Body of pancreas (tissue), 4 donors: ENCODE data around the gene NDUFB2. TPM values are rescaled to one million over a fixed set of nuclear protein-coding genes. Genes with fewer than 3 reads are reported as not detected.
A peak's percentile ranks its signal among the peaks of the same experiment; 100 is the strongest.

Experiments
- ATAC-seq: fragments of 150-250 bp; one replicate; pipeline ENCODE4 v1.9.1; 2016
- DNase-seq, 4 donors: peaks; one replicate each; pipeline ENCODE4 v3.0.0-alpha.2; 2019
- H3K27ac ChIP-seq, 4 donors: fragments of 200-600 bp; sonication (generic); 1 replicate in 3 of 4; 2 replicates in 1 of 4; pipeline versions ENCODE4 v1.5.1 to v1.6.1; 2016 to 2019; ENCODE audit warnings: mild to moderate bottlenecking in 1 of 4, mixed read lengths in 1 of 4, moderate library complexity in 1 of 4
- H3K27me3 ChIP-seq, 2 donors: fragments of 200-600 bp; sonication (generic); one replicate each; pipeline ENCODE4 v1.6.0; 2016; ENCODE audit warnings: mild to moderate bottlenecking in 1 of 2
- H3K36me3 ChIP-seq, 2 donors: fragments of 200-600 bp; sonication (generic); replicated peaks in 1 of 2; 2 replicates each; pipeline ENCODE4 v1.5.1; 2016; ENCODE audit warnings: low read depth in 2 of 2; ENCODE audit not compliant: insufficient read depth in 1 of 2
- H3K4me1 ChIP-seq: fragments of 200-600 bp; sonication (generic); one replicate; pipeline ENCODE4 v1.6.0; 2016
- H3K4me3 ChIP-seq, 2 donors: fragments of 200-600 bp; sonication (generic); 1 replicate in 1 of 2; 2 replicates in 1 of 2; pipeline ENCODE4 v1.5.1; 2016 to 2019
- H3K9me3 ChIP-seq, 3 donors: fragments of 200-600 bp; sonication (generic); 1 replicate in 2 of 3; 2 replicates in 1 of 3; pipeline ENCODE4 v1.5.1; 2016
- CTCF ChIP-seq, 7 experiments: fragments of 450-650 bp in 4 of 7; fragments of 200-600 bp in 3 of 7; sonication (generic) in 3 of 7; IDR thresholded peaks; one replicate each; pipeline ENCODE4 v1.5.1; 2016 to 2019; ENCODE audit warnings: antibody characterized with exemption in 7 of 7
- POLR2A ChIP-seq, 3 donors: fragments of 450-650 bp; IDR thresholded peaks; one replicate each; pipeline ENCODE4 v1.6.1; 2016; ENCODE audit warnings: antibody characterized with exemption in 3 of 3, mild to moderate bottlenecking in 2 of 3
- WGBS, 2 donors: methylation state at CpG; one replicate each; pipeline ENCODE4 v1.1.5; 2017; 5-methylcytosine and 5-hydroxymethylcytosine counted together
- intact Hi-C: fragments of 100-400 bp; cut with DNase I; formaldehyde crosslinking; loops from one replicate; pipeline ENCODE4 v1.15.1; 2023
- total RNA-seq, 2 donors: library from RNA; depleted of rRNA; stranded (reverse); fragments of >200 nt; gene quantifications; one replicate each; pipeline ENCODE4 v1.1.0, GENCODE V29; 2016

Gene NDUFB2
- 100 to 1,000 TPM in 1 of 2 donors, 10 to 100 TPM in 1; 61.0 to 140 TPM for total RNA-seq

DNA sequence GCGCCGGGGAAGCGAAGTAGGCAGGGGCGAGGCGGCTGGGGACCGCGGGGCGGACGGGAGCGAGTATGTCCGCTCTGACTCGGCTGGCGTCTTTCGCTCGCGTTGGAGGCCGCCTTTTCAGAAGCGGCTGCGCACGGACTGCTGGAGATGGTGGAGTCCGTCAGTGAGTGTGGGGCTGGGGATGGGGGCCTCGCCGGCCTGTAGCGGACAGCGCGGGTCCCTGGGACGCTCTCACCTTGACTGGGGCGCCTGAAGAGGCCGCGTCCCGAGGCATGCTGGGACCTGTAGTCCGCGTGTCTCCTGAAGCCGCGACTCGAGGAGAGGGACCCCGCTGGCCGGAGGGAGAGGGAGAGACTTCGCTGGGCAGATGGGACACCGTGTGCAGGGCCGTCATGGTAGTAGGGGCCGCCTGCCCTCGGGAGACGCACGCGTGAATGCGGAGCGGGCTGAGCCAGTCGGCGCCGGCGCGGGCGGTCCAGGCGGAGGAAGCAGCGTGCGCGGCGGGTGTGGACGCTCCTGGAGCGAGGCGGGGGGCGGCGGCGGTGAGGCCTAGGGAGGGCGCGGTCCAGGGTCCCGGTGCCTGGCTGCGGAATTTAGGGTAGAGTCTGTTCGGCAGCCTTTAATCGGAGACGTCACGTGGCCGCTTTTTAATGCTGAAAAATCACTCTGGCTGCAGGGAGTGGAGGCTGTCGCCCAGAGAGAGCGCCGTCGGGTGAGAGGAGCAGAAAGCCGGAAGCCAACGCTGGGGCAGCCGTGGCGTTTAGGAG, at the start of gene NDUFB2:
TSS of gene NDUFB2 (plus strand) at position 29 of the 767 bp plus-strand sequence. CDS start at position 66, 37 bp downstream.
- Histone ChIP-seq H3K27me3 (no peaks in the 10 kb centered on the region), H3K36me3 (no peaks in the 10 kb centered on the region), H3K9me3 (no peaks in the 10 kb centered on the region), H3K4me3 (peak within 1 kb of the TSS; percentile 93 to 97), H3K27ac (peak within 1 kb of the TSS; percentile 78 to 94 (median 88)), H3K4me1 (peaks cover 17% of the 10 kb centered on the region)
- DNase-seq (peak; percentile 57 to 82 (median 74)), ATAC-seq (peak; percentile 93)
- intact Hi-C loops: no loop called here
- TF ChIP-seq CTCF (IDR thresholded peaks at IDR 0.05) (peak in 1 of 7 experiments; percentile 0), POLR2A (IDR thresholded peaks at IDR 0.05) (peak; percentile 80 to 93 (median 92))
- 1 to 10% methylated on average over 2 to 66 of the region's 82 CpGs for WGBS, 2 donors

GRCh38 chr7:140646931-140647647, 49.4 kb upstream of the NDUFB2 start:
- no peak overlapping the region for H3K27ac ChIP-seq
- intact Hi-C loops: no loop called here
- WGBS, 2 donors: 23 to 27% methylated on average over 8 of the region's 8 CpGs

GRCh38 chr7:140649556-140650205, 46.8 kb upstream of the NDUFB2 start:
- no peaks in the 10 kb centered on the region for H3K27me3 ChIP-seq
- H3K4me3 ChIP-seq: no peak overlapping the region
- WGBS, 2 donors: 72 to 89% methylated on average over 6 of the region's 6 CpGs
- no peaks in the 10 kb centered on the region for H3K36me3 ChIP-seq
- no peaks in the 10 kb centered on the region for H3K9me3 ChIP-seq
- no peak overlapping the region for H3K27ac ChIP-seq
- no peak for DNase-seq
- intact Hi-C loops: no loop called here
- peaks cover 8% of the 10 kb centered on the region for H3K4me1 ChIP-seq
- no peak for ATAC-seq
- TF ChIP-seq CTCF (IDR thresholded peaks at IDR 0.05) (no peak), POLR2A (IDR thresholded peaks at IDR 0.05) (no peak)

More at GRCh38 chr7:140646931-140647647, 49.4 kb upstream of the NDUFB2 start:
- TF ChIP-seq POLR2A (IDR thresholded peaks at IDR 0.05) (no peak), CTCF (IDR thresholded peaks at IDR 0.05) (peak; percentile 11 to 43 (median 26))
- H3K27me3 ChIP-seq: no peaks in the 10 kb centered on the region
- H3K4me3 ChIP-seq: no peak overlapping the region
- no peaks in the 10 kb centered on the region for H3K4me1 ChIP-seq
- ATAC-seq (no peak), DNase-seq (peak in 3 of 4 donors; percentile 44 to 62 (median 50))
- no peaks in the 10 kb centered on the region for H3K9me3 ChIP-seq
- no peaks in the 10 kb centered on the region for H3K36me3 ChIP-seq

DNA sequence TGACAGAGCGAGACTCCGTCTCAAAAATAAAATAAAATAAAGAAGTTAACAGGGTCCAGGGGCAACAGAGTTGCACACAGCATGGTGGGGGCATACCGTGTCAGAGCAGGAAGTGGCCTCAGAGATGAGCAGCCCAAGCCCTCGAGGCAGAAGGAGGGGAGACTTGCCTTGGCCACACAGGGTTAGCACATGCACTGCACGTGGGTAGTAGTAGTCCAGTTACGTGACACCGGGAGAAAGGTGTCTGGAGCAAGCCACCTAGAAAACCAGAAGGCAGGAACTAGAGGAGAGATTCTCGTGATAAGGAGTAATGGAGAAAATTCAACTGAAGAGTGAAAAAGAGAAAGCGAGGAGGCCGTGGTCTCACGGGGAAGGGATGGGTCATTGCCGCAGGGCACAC, 46.1 kb upstream of the NDUFB2 start:
- no peak for DNase-seq
- no peaks in the 10 kb centered on the region for H3K36me3 ChIP-seq
- TF ChIP-seq POLR2A (IDR thresholded peaks at IDR 0.05): no peak
- no peak for TF ChIP-seq CTCF (IDR thresholded peaks at IDR 0.05)
- peaks cover 8% of the 10 kb centered on the region for H3K4me1 ChIP-seq
- 83 to 86% methylated on average over 12 of the region's 12 CpGs for WGBS, 2 donors
- H3K27ac ChIP-seq: no peak overlapping the region
- intact Hi-C loops: no loop called here
- ATAC-seq: no peak
- no peaks in the 10 kb centered on the region for H3K27me3 ChIP-seq
- no peaks in the 10 kb centered on the region for H3K9me3 ChIP-seq
- H3K4me3 ChIP-seq: no peak overlapping the region
